Breast epithelium (tissue), 3 donors: ENCODE results near the gene IGF2.

Experiments used
- CTCF ChIP-seq, 3 donors: fragments of 450-650 bp; IDR thresholded peaks; one replicate each; pipeline ENCODE4 v1.5.1; 2016 to 2017; ENCODE audit warnings: antibody characterized with exemption in 3 of 3, mild to moderate bottlenecking in 3 of 3, moderate library complexity in 3 of 3
- POLR2A ChIP-seq: fragments of 450-650 bp; IDR thresholded peaks from one replicate; pipeline ENCODE4 v1.6.1; 2016; ENCODE audit warnings: antibody characterized with exemption, mild to moderate bottlenecking, moderate library complexity

- no peak for TF ChIP-seq CTCF (IDR thresholded peaks at IDR 0.05)
- no peak for TF ChIP-seq POLR2A
Observed at GRCh38 chr11:2134022-2135010, 4.9 kb downstream of the IGF2 start.
